Progenitor cell of endocrine pancreas (in vitro differentiated cells): ENCODE measurements around the gene BMPR1A. TPM values are rescaled to one million over a fixed set of nuclear protein-coding genes. Genes with fewer than 3 reads are reported as not detected.

Experiments used
- DNase-seq: peaks from one replicate; pipeline ENCODE4 v3.0.0; 2021; ENCODE audit warnings: low spot score; ENCODE audit not compliant: unreplicated experiment
- H3K27ac Mint-ChIP-seq: 2 replicates; pipeline ENCODE4 v1.8.0; 2021; ENCODE audit warnings: mild to moderate bottlenecking, moderate library complexity, mixed read lengths
- H3K27me3 Mint-ChIP-seq: 2 replicates; pipeline ENCODE4 v1.8.0; 2021; ENCODE audit warnings: mixed read lengths
- H3K36me3 Mint-ChIP-seq: 2 replicates; pipeline ENCODE4 v1.8.0; 2022; ENCODE audit warnings: mixed read lengths; ENCODE audit not compliant: insufficient read depth
- H3K4me1 Mint-ChIP-seq: 2 replicates; pipeline ENCODE4 v1.8.0; 2021; ENCODE audit warnings: low read depth, mixed read lengths
- H3K4me3 Mint-ChIP-seq: 2 replicates; pipeline ENCODE4 v1.8.0; 2021; ENCODE audit warnings: low read depth, mild to moderate bottlenecking, moderate library complexity, mixed read lengths
- H3K9me3 Mint-ChIP-seq: 2 replicates; pipeline ENCODE4 v1.8.0; 2021; ENCODE audit warnings: low read depth, mixed read lengths
- CTCF ChIP-seq: fragments of 200-600 bp; sonication (generic); IDR thresholded peaks from one replicate; pipeline ENCODE4 v1.5.0; 2021; ENCODE audit warnings: antibody characterized with exemption, mild to moderate bottlenecking; ENCODE audit not compliant: unreplicated experiment
- total RNA-seq: library from RNA; stranded (reverse); gene quantifications from 2 replicates; pipeline ENCODE4 v1.2.1, GENCODE V29; 2021

BMPR1A gene
- total RNA-seq, 1 donor from 2014 or later: 89.7 TPM

DNA sequence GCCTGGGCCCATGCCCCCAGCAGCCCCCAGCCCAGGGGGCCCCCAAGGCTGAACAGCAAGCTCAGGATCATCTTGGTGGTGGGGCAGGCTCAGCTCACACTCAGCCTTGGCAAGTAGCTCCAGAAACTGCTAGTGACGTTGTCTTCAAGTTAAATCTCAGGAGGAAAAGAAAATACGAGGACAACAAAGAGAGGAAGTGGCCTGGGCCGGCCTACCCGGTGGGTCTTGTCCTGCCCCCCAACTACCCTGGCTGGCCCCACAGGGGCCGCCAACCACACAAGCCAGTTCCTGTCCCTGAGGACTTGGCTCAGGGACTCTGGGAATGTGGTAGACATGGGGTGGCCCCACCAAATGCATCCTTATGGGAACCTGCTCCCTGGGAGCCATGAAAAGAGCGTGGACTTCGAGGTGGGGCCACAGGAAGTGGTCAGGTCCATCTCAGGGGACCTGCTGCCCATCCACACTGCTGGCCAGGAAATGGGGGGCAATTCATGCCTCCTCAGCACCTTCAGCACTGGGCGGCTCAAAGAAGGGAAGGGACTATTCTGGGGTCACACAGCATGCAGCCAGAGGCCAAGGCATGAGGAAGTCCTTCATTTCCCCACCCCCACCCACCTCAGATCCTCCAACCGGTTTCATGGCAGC is 201.2 kb downstream of the BMPR1A start, which contains the start of gene MMRN2:
Gene MMRN2 (minus strand): TSS at position 145 of the 645 bp plus-strand sequence. CDS start 74 bp downstream, at position 71.
- H3K27me3 Mint-ChIP-seq: no peaks in the 10 kb centered on the region
- H3K4me3 Mint-ChIP-seq: no peak within 1 kb of the TSS
- DNase-seq: no peak
- no peak for TF ChIP-seq CTCF
- no peaks in the 10 kb centered on the region for H3K36me3 Mint-ChIP-seq
- H3K4me1 Mint-ChIP-seq: peaks cover 32% of the 10 kb centered on the region
- H3K27ac Mint-ChIP-seq: peak within 1 kb of the TSS; percentile 95
- no peaks in the 10 kb centered on the region for H3K9me3 Mint-ChIP-seq

DNA sequence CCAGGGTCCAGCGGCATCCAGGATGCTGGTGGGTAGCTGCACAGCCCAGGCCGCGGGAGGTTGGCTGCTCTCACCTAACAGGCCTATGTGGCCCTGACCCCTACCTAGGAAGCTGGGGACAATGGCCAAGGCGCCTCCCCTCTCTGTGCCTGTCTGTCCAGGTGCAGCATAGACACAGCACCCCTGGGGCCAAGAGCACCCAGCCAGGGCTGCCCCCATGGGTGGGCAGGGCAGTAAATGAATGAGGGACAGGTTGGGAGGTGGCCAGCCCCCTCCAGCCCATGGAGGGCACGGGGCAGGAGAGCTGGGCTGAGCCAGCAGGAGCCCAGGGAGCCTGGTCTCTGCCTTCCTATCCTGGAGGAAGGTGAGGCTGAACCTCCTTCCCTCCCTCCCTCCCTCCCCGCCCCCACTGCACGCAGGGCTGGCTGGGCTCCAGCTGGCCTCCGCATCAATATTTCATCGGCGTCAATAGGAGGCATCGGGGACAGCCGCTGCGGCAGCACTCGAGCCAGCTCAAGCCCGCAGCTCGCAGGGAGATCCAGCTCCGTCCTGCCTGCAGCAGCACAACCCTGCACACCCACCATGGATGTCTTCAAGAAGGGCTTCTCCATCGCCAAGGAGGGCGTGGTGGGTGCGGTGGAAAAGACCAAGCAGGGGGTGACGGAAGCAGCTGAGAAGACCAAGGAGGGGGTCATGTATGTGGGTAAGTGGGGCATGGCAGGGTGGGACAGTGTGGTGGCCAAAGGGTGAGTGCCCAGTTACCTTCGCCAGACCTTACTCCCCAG is 201.9 kb downstream of the BMPR1A start, which contains the start of gene SNCG:
Gene SNCG (plus strand): TSS at position 484 of the 785 bp plus-strand sequence. CDS start 99 bp downstream, at position 583.
- peak within 1 kb of the TSS; percentile 51 for H3K4me3 Mint-ChIP-seq

GRCh38 chr10:86958901-86959736 is 202.7 kb downstream of the BMPR1A start:
- peaks cover 29% of the 10 kb centered on the region for H3K4me1 Mint-ChIP-seq
- H3K27me3 Mint-ChIP-seq: no peaks in the 10 kb centered on the region
- no peak for TF ChIP-seq CTCF
- peak overlapping the region; percentile 51 for H3K4me3 Mint-ChIP-seq
- no peaks in the 10 kb centered on the region for H3K36me3 Mint-ChIP-seq
- no peaks in the 10 kb centered on the region for H3K9me3 Mint-ChIP-seq
- H3K27ac Mint-ChIP-seq: peak overlapping the region; percentile 95
- no peak for DNase-seq

More for the DNA sequence above, 201.9 kb downstream of the BMPR1A start, which contains the start of gene SNCG:
- Mint-ChIP-seq H3K27me3 (no peaks in the 10 kb centered on the region), H3K27ac (peak within 1 kb of the TSS; percentile 95), H3K4me1 (peaks cover 32% of the 10 kb centered on the region), H3K9me3 (no peaks in the 10 kb centered on the region), H3K36me3 (no peaks in the 10 kb centered on the region)
- DNase-seq: no peak
- no peak for TF ChIP-seq CTCF

GRCh38 chr10:86959737-86960002 is 203.3 kb downstream of the BMPR1A start:
- no peak overlapping the region for H3K4me3 Mint-ChIP-seq
- peaks cover 24% of the 10 kb centered on the region for H3K4me1 Mint-ChIP-seq
- DNase-seq: no peak
- no peak for TF ChIP-seq CTCF
- H3K27ac Mint-ChIP-seq: no peak overlapping the region
- no peaks in the 10 kb centered on the region for H3K36me3 Mint-ChIP-seq
- no peaks in the 10 kb centered on the region for H3K27me3 Mint-ChIP-seq
- H3K9me3 Mint-ChIP-seq: no peaks in the 10 kb centered on the region
